HG03469 (cell line): ENCODE measurements around the gene TMEM163.
A peak's percentile ranks its signal among the peaks of the same experiment; 100 is the strongest.
"Not testable (repeated sequence)": the region's sequence is repeated elsewhere in the genome, so short reads cannot be mapped to it uniquely, and the experiment has no call there.

Experiments
- ATAC-seq: cut with Tn5 transposase; IDR thresholded peaks from one replicate; pipeline ENCODE4 v1.9.1; 2021; ENCODE audit warnings: mild to moderate bottlenecking, moderate library complexity, moderate number of reproducible peaks; ENCODE audit not compliant: unreplicated experiment

TMEM163 gene

GRCh38 chr2:134718817-134719814, at the start of gene TMEM163:
Gene TMEM163 (minus strand): TSS chr2:134719000.
- no peak for ATAC-seq

GRCh38 chr2:134766583-134766982, 47.8 kb upstream of the TMEM163 start:
- ATAC-seq: no peak

- no peak for ATAC-seq
Measured at GRCh38 chr2:134765987-134766386, 47.2 kb upstream of the TMEM163 start.

- ATAC-seq: no peak
Measured at GRCh38 chr2:134764164-134764563, 45.4 kb upstream of the TMEM163 start.

GRCh38 chr2:134763164-134763710, 44.4 kb upstream of the TMEM163 start:
- no peak for ATAC-seq

GRCh38 chr2:134762508-134762907, 43.7 kb upstream of the TMEM163 start:
- ATAC-seq: no peak

- no peak for ATAC-seq
Measured at GRCh38 chr2:134760385-134760784, 41.6 kb upstream of the TMEM163 start.

GRCh38 chr2:134758633-134759032, 39.8 kb upstream of the TMEM163 start:
- peak; percentile 95 for ATAC-seq

- not testable (repeated sequence) for ATAC-seq
Measured at GRCh38 chr2:134751981-134752380, 33.2 kb upstream of the TMEM163 start.

GRCh38 chr2:134745546-134745945, 26.7 kb upstream of the TMEM163 start:
- no peak for ATAC-seq

GRCh38 chr2:134745023-134745422, 26.2 kb upstream of the TMEM163 start:
- ATAC-seq: no peak

GRCh38 chr2:134739879-134740301, 21.1 kb upstream of the TMEM163 start:
- peak; percentile 94 for ATAC-seq

GRCh38 chr2:134739236-134739878, 20.6 kb upstream of the TMEM163 start:
- no peak for ATAC-seq

- ATAC-seq: no peak
Measured at GRCh38 chr2:134738141-134738870, 19.5 kb upstream of the TMEM163 start.

- no peak for ATAC-seq
Measured at GRCh38 chr2:134737671-134738070, 18.9 kb upstream of the TMEM163 start.

- no peak for ATAC-seq
Measured at GRCh38 chr2:134736167-134736880, 17.5 kb upstream of the TMEM163 start.

- ATAC-seq: no peak
Measured at GRCh38 chr2:134728163-134728562, 9.4 kb upstream of the TMEM163 start.

- ATAC-seq: no peak
Measured at GRCh38 chr2:134727385-134727784, 8.6 kb upstream of the TMEM163 start.

GRCh38 chr2:134726645-134727044, 7.8 kb upstream of the TMEM163 start:
- ATAC-seq: no peak

GRCh38 chr2:134725876-134726275, 7.1 kb upstream of the TMEM163 start:
- no peak for ATAC-seq
